SK-N-SH (cell line): ENCODE measurements around the gene CDH23.

ENCODE experiments used
- CTCF ChIP-seq: fragments of 200-600 bp; sonication (generic); IDR thresholded peaks from 2 replicates; pipeline ENCODE4 v1.6.1; 2017; ENCODE audit warnings: antibody characterized with exemption, mild to moderate bottlenecking, moderate library complexity
- MAX ChIP-seq: IDR thresholded peaks from 2 replicates; pipeline ENCODE4 v1.4.0; 2012; ENCODE audit warnings: low read depth
- TAF1 ChIP-seq: IDR thresholded peaks from 2 replicates; pipeline ENCODE4 v1.6.1; 2012; ENCODE audit warnings: low read depth, mild to moderate bottlenecking, low read length, moderate library complexity, borderline replicate concordance
- TCF12 ChIP-seq: IDR thresholded peaks from 2 replicates; pipeline ENCODE4 v1.4.0; 2012

DNA sequence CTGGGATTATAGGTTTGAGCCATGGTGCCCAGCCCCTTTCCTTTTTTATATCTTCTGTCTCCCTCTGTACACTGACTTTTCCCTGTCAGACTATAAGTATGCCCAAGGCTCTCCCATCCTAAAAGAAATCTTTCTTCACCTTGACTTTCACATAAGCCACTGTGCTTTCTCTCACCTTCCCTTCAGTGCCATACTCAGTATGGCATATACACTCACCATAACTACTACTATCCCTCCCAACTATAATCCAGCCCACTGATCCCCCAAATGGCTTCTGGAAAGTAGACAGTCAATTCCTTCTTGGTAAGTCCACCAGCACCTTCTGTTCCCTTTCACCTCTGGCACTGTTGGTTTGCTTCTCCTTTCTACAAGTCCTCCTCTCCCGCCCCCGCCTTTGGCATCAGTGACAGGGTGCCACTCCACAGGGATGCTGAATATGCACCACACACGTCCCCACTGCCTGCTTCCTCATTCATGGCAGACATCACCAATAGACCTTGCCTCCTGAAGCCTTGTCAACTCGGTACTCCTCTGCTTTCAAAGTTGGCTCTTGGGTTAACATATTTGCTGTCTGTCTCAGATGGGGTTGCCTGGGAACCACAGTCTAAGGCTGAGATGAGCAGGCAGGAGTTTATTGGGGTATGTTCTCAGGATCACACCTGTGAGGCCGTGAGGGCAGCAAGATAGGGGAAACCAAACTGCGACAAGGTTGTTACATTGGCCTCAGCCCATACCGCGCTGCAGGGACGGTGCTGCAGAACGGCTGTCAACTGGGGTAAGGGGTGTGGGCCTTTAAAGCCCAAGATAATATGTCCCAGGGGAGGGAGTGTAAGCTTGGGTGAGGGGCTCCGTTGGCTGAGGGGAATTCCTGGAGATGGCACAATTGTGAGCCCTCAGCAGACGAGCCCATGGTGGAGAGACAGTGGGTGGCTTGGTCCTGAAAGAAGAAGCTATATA is 461.5 kb downstream of the CDH23 start:
- no peak for TF ChIP-seq CTCF
- TF ChIP-seq TCF12: no peak
- TF ChIP-seq TAF1: no peak
- TF ChIP-seq MAX: no peak
